Measurements from ENCODE around the gene GBP1.

DNA sequence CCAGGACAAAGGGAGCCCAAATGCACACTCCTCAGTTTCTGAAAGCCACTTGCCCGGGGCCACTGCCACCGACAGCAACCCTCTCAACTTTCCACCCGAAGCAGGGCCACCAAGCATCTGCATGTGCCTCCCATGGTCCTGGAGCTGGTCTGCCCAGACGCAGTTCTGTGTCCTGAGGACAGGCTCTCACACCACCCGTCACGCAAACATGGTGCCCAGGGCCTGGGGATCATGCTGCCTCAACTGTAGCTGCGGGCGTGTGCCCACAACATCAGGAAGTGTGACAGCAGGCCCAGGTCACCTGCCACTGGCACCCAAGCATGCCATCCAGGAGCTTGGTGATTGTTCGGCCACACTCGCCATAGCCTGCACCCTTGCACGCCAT, 14.4 kb downstream of the GBP1 start:
- no peak for TF ChIP-seq EZH2phosphoT487 (IDR thresholded peaks at IDR 0.05; ENCODE audit: insufficient read depth, low read depth)
- no peak for TF ChIP-seq EZH2 (IDR thresholded peaks at IDR 0.05; ENCODE audit: insufficient read depth, poor library complexity, severe bottlenecking)
